Activated naive CD8-positive, alpha-beta T cell (primary cell): ENCODE data around the gene ANKS1A.
"Not testable (repeated sequence)": the region's sequence is repeated elsewhere in the genome, so short reads cannot be mapped to it uniquely, and the experiment has no call there.

Experiments used
- H3K27ac Mint-ChIP-seq: one replicate; pipeline ENCODE4 v1.8.0; 2021; ENCODE audit warnings: mixed read lengths
- H3K27me3 Mint-ChIP-seq: one replicate; pipeline ENCODE4 v1.8.0; 2021; ENCODE audit warnings: mixed read lengths
- H3K36me3 Mint-ChIP-seq: one replicate; pipeline ENCODE4 v1.8.0; 2021; ENCODE audit warnings: mixed read lengths
- H3K4me1 Mint-ChIP-seq: one replicate; pipeline ENCODE4 v1.8.0; 2021; ENCODE audit warnings: low read depth, mixed read lengths
- H3K4me3 Mint-ChIP-seq: one replicate; pipeline ENCODE4 v1.8.0; 2021; ENCODE audit warnings: mild to moderate bottlenecking, mixed read lengths
- H3K9me3 Mint-ChIP-seq: one replicate; pipeline ENCODE4 v1.8.0; 2021; ENCODE audit warnings: low read depth, mixed read lengths

The ANKS1A gene

DNA sequence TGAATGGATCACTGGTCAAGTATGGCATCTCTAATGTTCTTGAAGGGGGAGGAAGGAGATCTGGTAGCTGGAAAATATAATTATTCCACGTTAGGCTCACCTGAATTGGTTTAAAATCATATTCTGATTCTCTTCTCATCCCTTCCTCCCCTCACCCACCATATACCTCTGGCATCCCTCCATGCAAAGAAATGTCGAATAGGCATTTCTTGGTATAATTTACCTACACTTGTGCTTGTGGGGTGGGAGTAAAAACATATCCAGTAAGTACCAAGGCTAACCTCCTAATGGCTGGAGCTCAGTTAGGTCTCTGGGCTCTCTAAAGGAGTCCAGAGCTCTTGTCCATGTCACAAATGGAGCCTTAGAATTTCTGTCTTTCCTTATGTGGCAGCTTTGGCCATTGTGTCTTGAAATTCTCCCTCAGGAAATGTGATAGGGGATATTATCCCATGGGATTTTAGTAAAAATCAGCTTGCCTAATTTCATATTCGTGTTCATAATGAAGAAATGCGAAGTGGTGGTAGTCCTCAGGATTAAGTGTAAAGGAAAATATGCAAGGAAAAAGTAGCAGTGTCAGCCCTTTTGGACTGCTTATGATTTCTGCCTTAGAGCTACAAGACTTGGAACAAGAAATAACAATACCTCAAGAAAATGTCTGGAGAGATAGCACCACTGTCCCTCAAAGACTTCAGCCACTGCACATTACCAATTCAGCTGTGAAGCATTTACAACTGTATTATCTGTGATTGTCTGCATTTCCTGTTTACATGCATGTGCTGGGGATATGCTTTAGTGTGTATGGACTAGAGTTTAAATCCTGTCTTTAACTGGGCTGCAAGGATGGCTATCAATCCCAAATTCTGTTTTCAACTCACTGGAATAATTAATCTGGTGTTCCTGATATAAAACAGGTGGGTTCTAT lies 13.5 kb upstream of the ANKS1A start:
- Mint-ChIP-seq H3K9me3 (no peaks in the 10 kb centered on the region), H3K36me3 (peaks cover 8% of the 10 kb centered on the region), H3K27ac (peak overlapping the region; percentile 23), H3K4me1 (peaks cover 1% of the 10 kb centered on the region), H3K27me3 (no peaks in the 10 kb centered on the region), H3K4me3 (no peak overlapping the region)

GRCh38 chr6:34876472-34876871 lies 12.6 kb upstream of the ANKS1A start:
- no peaks in the 10 kb centered on the region for H3K9me3 Mint-ChIP-seq
- peaks cover 5% of the 10 kb centered on the region for H3K36me3 Mint-ChIP-seq
- H3K4me3 Mint-ChIP-seq = no peak overlapping the region
- H3K4me1 Mint-ChIP-seq = peaks cover 1% of the 10 kb centered on the region
- H3K27ac Mint-ChIP-seq = no peak overlapping the region
- H3K27me3 Mint-ChIP-seq = no peaks in the 10 kb centered on the region

DNA sequence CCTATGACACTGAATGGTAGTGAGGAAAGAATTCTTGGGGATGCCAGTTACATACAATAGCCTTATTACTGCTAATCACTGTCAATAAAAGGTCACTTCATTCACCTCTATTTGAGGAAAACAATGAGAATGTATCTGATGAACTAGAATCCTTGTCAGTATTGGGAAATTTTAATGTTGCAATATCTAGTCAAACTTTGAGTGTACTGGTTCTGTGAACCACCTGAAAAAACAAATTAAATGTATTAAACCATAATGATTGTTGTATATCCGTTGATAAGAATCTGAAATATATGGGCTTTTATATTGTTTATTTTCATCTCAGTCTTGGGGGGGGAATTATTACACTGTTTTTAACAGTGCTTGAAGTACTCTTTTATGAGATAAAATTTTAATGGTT lies 11.8 kb upstream of the ANKS1A start:
- no peak overlapping the region for H3K4me3 Mint-ChIP-seq
- H3K4me1 Mint-ChIP-seq = peaks cover 1% of the 10 kb centered on the region
- H3K36me3 Mint-ChIP-seq = peaks cover 3% of the 10 kb centered on the region
- no peaks in the 10 kb centered on the region for H3K9me3 Mint-ChIP-seq
- H3K27ac Mint-ChIP-seq = no peak overlapping the region
- no peaks in the 10 kb centered on the region for H3K27me3 Mint-ChIP-seq

GRCh38 chr6:34877869-34878485 lies 11.1 kb upstream of the ANKS1A start:
- Mint-ChIP-seq H3K4me1 (peaks cover 3% of the 10 kb centered on the region), H3K27me3 (no peaks in the 10 kb centered on the region), H3K9me3 (no peaks in the 10 kb centered on the region), H3K36me3 (peaks cover 2% of the 10 kb centered on the region), H3K27ac (no peak overlapping the region), H3K4me3 (no peak overlapping the region)

GRCh38 chr6:34884073-34884472 lies 5.0 kb upstream of the ANKS1A start:
- not testable (repeated sequence) for H3K27me3 Mint-ChIP-seq, H3K4me3 Mint-ChIP-seq, H3K9me3 Mint-ChIP-seq
- H3K4me1 Mint-ChIP-seq = peaks cover 38% of the 10 kb centered on the region
- peaks cover 11% of the 10 kb centered on the region for H3K36me3 Mint-ChIP-seq
- H3K27ac Mint-ChIP-seq = peak overlapping the region; percentile 81

DNA sequence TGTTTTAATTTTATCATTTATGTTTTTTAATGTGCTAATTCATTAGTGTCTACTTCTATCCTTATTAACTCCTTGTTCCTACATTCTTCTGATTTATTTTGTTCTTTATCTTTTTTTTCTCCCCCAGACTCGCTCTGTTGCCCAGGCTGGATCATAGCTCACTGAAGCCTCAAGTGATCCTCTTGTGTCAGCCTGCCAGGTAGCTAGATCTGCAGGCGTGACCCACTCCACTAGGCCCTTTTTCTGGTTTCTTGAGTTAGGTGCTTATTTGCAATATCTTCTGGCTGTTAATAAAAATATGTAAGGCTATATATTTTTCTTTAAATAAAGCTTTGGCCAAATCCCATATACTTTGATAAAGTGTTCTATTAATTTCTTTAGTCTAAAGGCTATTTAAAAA lies 4.1 kb upstream of the ANKS1A start:
- peaks cover 3% of the 10 kb centered on the region for H3K9me3 Mint-ChIP-seq
- H3K27ac Mint-ChIP-seq = no peak overlapping the region
- H3K4me3 Mint-ChIP-seq = peak overlapping the region; percentile 47
- H3K27me3 Mint-ChIP-seq = no peaks in the 10 kb centered on the region
- H3K36me3 Mint-ChIP-seq = peaks cover 9% of the 10 kb centered on the region
- H3K4me1 Mint-ChIP-seq = peaks cover 38% of the 10 kb centered on the region

DNA sequence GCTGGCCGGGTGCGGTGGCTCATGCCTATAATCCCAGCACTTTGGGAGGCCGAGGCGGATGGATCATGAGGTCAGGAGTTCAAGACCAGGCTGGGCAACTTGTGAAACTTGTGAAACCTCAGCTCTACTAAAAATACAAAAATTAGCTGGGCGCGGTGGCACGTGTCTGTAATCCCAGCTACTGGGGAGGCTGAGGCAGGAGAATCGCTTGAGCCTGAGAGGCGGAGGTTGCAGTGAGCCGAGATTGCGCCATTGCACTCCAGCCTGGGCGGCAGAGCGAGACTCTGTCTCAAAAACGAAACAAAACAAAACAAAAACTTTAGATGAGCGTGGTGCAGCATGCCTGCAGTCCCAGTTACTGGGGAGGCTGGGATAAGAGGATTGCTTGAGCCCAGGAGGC lies 3.2 kb upstream of the ANKS1A start:
- not testable (repeated sequence) for H3K36me3 Mint-ChIP-seq, H3K9me3 Mint-ChIP-seq, H3K27me3 Mint-ChIP-seq
- Mint-ChIP-seq H3K27ac (peak overlapping the region; percentile 46), H3K4me1 (peaks cover 44% of the 10 kb centered on the region), H3K4me3 (peak overlapping the region; percentile 52)

DNA sequence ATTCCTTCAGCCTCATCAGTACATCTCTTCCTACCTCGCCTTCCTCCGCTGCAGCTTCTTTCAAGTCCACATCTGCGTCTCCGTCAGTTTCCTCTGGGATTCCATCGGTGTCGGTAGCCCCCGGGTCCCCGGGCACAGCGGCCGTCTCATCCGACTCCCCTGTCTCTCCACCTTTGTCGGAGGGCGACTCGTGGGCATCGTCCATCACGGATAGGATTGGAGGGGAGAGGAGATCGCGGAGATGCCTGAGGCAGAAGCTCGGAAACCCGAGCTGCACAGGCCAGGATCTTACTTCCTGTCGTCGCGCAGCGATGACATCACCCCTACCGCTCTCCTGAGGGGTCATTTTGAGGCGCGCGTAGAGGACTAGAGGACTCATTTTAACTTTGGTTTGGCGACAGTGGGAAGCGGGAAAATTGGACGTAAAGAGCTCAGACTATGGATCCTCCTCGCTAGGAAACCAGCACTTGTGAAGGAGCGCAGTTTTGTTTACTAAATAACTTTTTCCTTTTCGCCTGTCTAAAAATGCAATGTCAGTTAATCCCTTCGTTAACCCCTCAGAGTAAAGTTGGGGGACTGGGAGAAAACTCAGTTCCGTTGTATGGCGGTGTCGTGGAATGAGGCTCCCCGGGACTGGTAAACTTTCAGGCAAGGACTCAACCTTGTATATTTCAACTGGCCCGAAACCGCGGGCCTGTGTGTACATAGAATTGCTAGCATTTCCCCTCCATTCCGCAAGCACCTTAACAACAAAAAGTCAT lies 1.1 kb upstream of the ANKS1A start, which contains the start of gene TAF11:
Gene TAF11 (minus strand): TSS at position 290 of the 761 bp plus-strand sequence. CDS start 85 bp downstream, at position 205.
- H3K36me3 Mint-ChIP-seq = peaks cover 9% of the 10 kb centered on the region
- H3K4me3 Mint-ChIP-seq = peak within 1 kb of the TSS; percentile 100
- H3K27me3 Mint-ChIP-seq = no peaks in the 10 kb centered on the region
- peaks cover 51% of the 10 kb centered on the region for H3K4me1 Mint-ChIP-seq
- H3K27ac Mint-ChIP-seq = peak within 1 kb of the TSS; percentile 99
- peaks cover 3% of the 10 kb centered on the region for H3K9me3 Mint-ChIP-seq

- peaks cover 9% of the 10 kb centered on the region for H3K36me3 Mint-ChIP-seq
- H3K27me3 Mint-ChIP-seq = no peaks in the 10 kb centered on the region
- peak overlapping the region; percentile 100 for H3K4me3 Mint-ChIP-seq
- H3K4me1 Mint-ChIP-seq = peaks cover 51% of the 10 kb centered on the region
- peaks cover 3% of the 10 kb centered on the region for H3K9me3 Mint-ChIP-seq
- peak overlapping the region; percentile 99 for H3K27ac Mint-ChIP-seq
These were observed 570 bp upstream of the ANKS1A start for GRCh38 chr6:34888514-34888856.

DNA sequence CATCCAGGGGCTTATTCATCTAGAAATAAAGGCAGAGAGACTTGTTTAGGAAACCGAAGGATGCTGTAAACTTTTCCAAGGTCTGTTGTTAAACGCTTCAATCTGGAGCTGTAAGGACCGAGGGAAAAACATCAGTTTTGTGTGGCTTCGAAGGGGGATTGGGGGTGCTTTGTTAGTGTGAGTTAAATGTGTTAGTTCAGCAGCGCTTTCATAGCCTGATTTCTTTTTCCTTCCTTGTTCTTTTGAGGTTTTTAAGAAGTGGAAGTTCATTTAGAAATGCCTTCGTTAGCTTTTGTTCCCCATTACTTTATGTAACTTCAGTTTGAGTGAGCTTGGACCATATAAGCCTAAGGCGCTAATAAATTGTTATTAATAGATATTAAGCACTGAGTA lies 1.5 kb downstream of the ANKS1A start:
- Mint-ChIP-seq H3K27ac (peak overlapping the region; percentile 34), H3K36me3 (peaks cover 5% of the 10 kb centered on the region), H3K9me3 (no peaks in the 10 kb centered on the region), H3K27me3 (no peaks in the 10 kb centered on the region), H3K4me3 (peak overlapping the region; percentile 100), H3K4me1 (peaks cover 39% of the 10 kb centered on the region)

DNA sequence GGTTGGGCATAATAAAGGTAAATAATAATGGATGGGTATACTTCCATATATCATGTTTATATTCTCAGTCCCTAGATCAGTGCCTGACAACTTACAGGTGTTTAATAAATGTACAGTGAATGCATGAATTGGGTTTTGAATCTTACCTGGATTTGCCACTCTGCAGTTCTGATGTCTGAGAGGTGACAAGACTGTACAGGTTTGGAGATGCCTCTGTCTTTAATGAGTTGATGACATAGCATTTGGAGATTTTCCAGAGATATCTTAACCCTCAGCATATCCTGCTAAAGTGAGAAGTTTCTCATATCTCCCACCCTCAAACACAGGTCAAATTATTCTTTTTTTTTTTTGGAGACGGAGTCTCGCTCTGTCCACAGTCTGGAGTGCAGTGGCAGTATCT lies 2.2 kb downstream of the ANKS1A start:
- Mint-ChIP-seq H3K4me3 (peak overlapping the region; percentile 100), H3K27me3 (no peaks in the 10 kb centered on the region), H3K36me3 (peaks cover 5% of the 10 kb centered on the region), H3K9me3 (no peaks in the 10 kb centered on the region), H3K4me1 (peaks cover 36% of the 10 kb centered on the region), H3K27ac (no peak overlapping the region)

- no peak overlapping the region for H3K27ac Mint-ChIP-seq
- H3K36me3 Mint-ChIP-seq = peaks cover 2% of the 10 kb centered on the region
- no peaks in the 10 kb centered on the region for H3K27me3 Mint-ChIP-seq
- H3K4me3 Mint-ChIP-seq = no peak overlapping the region
- H3K9me3 Mint-ChIP-seq = no peaks in the 10 kb centered on the region
- H3K4me1 Mint-ChIP-seq = peaks cover 22% of the 10 kb centered on the region
These were observed 5.6 kb downstream of the ANKS1A start for GRCh38 chr6:34894693-34895092.

DNA sequence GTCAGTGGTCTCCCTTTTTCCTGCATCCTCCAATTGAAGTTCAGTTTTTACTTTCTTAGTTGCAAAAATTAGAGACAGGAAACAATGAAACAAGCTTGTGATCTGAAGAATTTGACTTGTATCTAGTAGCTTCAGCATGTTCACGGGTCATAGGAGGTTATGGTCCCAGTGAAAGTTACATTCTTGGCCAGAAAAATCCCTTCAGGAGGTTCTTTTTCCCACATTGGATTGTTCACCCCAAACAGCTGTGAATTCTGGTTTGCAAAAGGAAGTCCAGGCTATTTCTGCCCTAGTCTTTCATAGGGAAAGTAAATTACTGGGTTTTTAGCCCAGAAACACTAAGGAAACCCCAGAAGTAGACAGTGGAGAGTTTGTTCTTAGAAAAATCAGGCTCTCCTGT lies 8.1 kb downstream of the ANKS1A start:
- Mint-ChIP-seq H3K36me3 (peaks cover 5% of the 10 kb centered on the region), H3K27ac (no peak overlapping the region), H3K4me1 (peaks cover 8% of the 10 kb centered on the region), H3K4me3 (no peak overlapping the region), H3K27me3 (no peaks in the 10 kb centered on the region), H3K9me3 (no peaks in the 10 kb centered on the region)

DNA sequence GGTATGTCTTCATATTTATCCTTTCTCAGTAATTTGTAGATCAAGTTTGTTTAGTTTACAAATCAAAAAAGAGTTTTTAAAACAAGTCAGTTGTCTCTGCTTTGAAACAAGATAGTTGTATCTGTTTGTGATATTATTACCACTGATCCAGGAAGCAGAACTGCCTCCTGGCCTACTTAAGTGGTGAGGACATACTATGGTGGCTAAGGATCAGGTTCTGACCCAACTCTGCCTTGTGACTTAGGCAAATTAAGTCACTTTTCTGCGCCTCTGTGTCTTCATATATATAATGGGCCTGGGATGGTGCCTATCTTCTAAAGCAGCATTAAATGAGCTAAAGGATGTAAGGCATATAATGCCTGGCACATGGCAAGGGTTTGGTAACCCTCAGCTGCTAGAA lies 8.7 kb downstream of the ANKS1A start:
- peaks cover 6% of the 10 kb centered on the region for H3K4me1 Mint-ChIP-seq

GRCh38 chr6:34899748-34900147 lies 10.7 kb downstream of the ANKS1A start:
- H3K36me3 Mint-ChIP-seq, H3K27ac Mint-ChIP-seq, H3K4me1 Mint-ChIP-seq, H3K9me3 Mint-ChIP-seq, H3K4me3 Mint-ChIP-seq, H3K27me3 Mint-ChIP-seq: not testable (repeated sequence)

More for the DNA sequence above, 8.7 kb downstream of the ANKS1A start:
- Mint-ChIP-seq H3K36me3 (peaks cover 5% of the 10 kb centered on the region), H3K4me3 (no peak overlapping the region), H3K9me3 (no peaks in the 10 kb centered on the region), H3K27ac (no peak overlapping the region), H3K27me3 (no peaks in the 10 kb centered on the region)
